Measurements from ENCODE around the gene RNF157.
"Not testable (repeated sequence)": the region's sequence is repeated elsewhere in the genome, so short reads cannot be mapped to it uniquely, and the experiment has no call there.

Gene RNF157

GRCh38 chr17:76232342-76232741 lies 8.0 kb downstream of the RNF157 start:
- peak in 1 of 2 experiments; percentile 39 for DNase-seq

GRCh38 chr17:76226749-76227148 lies 13.5 kb downstream of the RNF157 start:
- not testable (repeated sequence) for DNase-seq

- DNase-seq, result not testable (repeated sequence)
Observed at GRCh38 chr17:76225373-76226086, 14.8 kb downstream of the RNF157 start.

GRCh38 chr17:76223802-76224201 lies 16.5 kb downstream of the RNF157 start:
- no peak for DNase-seq

GRCh38 chr17:76219670-76220383 lies 20.5 kb downstream of the RNF157 start:
- DNase-seq, result no peak

GRCh38 chr17:76217081-76217480 lies 23.2 kb downstream of the RNF157 start:
- DNase-seq, result no peak

- DNase-seq, result no peak
Observed at GRCh38 chr17:76213491-76213890, 26.8 kb downstream of the RNF157 start.

- no peak for DNase-seq
Observed at GRCh38 chr17:76208120-76208519, 32.2 kb downstream of the RNF157 start.

GRCh38 chr17:76207275-76208059 lies 32.8 kb downstream of the RNF157 start:
- DNase-seq, result no peak

GRCh38 chr17:76205542-76206144 lies 34.6 kb downstream of the RNF157 start:
- not testable (repeated sequence) for DNase-seq

GRCh38 chr17:76204277-76204676 lies 36.0 kb downstream of the RNF157 start:
- DNase-seq, result no peak

- DNase-seq, result no peak
Observed at GRCh38 chr17:76200354-76200753, 39.9 kb downstream of the RNF157 start.

- DNase-seq, result no peak
Observed at GRCh38 chr17:76199469-76199868, 40.8 kb downstream of the RNF157 start.

GRCh38 chr17:76198702-76199101 lies 41.6 kb downstream of the RNF157 start:
- DNase-seq, result no peak

- no peak for DNase-seq
Observed at GRCh38 chr17:76197911-76198310, 42.4 kb downstream of the RNF157 start.

- DNase-seq, result peak; percentile 88 to 93
Observed at GRCh38 chr17:76196675-76197074, 43.6 kb downstream of the RNF157 start.

- DNase-seq, result no peak
Observed at GRCh38 chr17:76195281-76196096, 44.8 kb downstream of the RNF157 start.

- DNase-seq, result no peak
Observed at GRCh38 chr17:76193591-76193990, 46.7 kb downstream of the RNF157 start.

- DNase-seq, result no peak
Observed at GRCh38 chr17:76191896-76192295, 48.4 kb downstream of the RNF157 start.

- no peak for DNase-seq
Observed at GRCh38 chr17:76189741-76190140, 50.6 kb downstream of the RNF157 start.

- no peak for DNase-seq
Observed at GRCh38 chr17:76189247-76189646, 51.0 kb downstream of the RNF157 start.

Data from NCI-H446 (cell line).